GM18858 (cell line): ENCODE measurements around the gene RAB25.
A peak's percentile ranks its signal among the peaks of the same experiment; 100 is the strongest.
"Not testable (repeated sequence)": the region's sequence is repeated elsewhere in the genome, so short reads cannot be mapped to it uniquely, and the experiment has no call there.

ENCODE experiments used
- ATAC-seq: cut with Tn5 transposase; IDR thresholded peaks from one replicate; pipeline ENCODE4 v1.9.1; 2021; ENCODE audit not compliant: unreplicated experiment

The RAB25 gene

DNA sequence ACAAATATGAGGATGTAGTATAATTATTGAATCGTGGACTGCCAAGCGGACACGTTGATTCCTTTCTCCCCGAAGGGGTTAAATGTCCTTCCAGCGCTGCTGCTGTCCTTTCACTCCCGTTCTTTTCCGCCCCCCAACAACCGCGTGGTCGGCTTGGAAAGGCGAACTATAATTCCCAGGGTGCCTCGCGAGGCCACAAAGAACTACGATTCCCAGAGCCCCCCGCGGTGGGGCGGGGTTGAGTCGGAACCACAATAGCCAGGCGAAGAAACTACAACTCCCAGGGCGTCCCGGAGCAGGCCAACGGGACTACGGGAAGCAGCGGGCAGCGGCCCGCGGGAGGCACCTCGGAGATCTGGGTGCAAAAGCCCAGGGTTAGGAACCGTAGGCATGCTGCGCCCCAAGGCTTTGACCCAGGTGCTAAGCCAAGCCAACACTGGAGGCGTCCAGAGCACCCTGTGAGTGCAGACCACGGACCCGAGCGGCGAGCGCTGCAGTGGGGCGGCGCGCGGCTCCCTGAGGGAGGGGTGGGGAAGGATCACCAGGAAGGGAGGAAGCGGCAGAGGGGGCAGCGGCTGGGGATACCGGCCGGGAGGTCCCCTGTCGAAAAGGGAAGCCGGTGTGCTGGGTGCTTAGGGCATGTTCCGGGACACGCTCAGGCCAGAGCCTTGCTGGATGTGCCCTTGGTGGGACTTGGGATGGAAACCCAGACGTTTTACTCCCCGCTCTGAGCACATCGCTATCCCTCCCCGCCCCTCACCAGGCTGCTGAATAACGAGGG, 6.3 kb upstream of the RAB25 start, which contains the start of gene LAMTOR2:
Gene LAMTOR2, plus strand, starts transcription at position 283 of the 781 bp plus-strand sequence. Its CDS starts 108 bp downstream, at position 391.
- peak; percentile 68 for ATAC-seq

DNA sequence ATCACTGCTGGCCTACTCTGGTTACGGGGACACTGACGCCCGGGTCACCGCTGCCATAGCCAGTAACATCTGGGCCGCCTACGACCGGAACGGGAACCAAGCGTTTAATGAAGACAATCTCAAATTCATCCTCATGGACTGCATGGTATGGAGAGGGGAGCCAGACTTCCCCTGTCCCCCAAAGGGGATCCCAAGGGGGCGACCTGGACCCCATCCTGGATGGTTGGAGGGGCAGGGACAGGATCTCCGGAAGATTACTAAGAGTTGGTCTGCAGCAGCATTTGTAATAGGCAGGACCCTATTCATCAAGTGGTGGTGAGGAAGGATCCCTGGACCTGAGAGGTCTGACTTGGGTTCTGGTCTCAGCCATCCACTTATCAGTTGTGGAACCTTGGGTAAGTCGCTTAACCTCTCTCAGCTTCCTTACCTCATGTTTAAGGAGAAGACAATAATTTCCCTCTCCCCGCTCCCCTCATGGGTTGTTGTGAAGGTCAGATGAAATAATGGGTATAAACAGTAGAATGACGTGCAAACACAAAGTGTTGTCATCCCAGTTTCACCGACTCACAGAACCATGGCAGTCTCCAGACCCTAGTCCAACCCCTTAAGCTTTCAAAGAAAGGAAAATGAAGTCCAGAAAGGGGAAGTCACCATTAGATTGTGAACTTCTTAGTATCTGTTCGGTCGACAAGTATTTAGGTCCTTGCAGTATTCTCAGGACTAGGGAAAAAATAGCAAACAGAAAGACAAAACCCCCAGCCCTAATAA, 5.5 kb upstream of the RAB25 start:
- ATAC-seq = no peak

DNA sequence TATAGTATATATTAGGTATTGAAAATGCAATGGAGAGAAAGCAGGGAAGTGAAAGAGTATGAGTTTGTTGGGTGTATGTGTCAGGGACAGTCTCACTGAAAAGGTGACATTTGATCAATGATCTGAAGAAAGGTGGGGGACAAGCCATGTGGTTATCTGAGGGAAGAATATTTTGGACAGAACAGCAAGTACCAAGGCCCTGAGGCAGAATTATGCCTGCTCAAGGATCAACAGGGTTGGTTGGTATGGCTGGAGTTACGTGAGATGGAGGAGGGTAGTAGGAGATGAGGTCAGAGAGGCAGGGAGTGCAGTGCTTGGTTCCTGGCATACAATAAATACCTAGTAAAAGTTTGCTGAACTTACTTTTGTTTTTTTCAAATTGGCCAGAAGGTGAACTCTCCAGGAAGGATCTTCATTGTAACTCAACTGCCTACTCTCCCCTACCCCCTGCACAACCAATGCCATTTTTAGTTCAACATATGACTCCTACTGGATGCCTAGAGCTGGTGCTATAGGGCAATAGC, 4.6 kb upstream of the RAB25 start:
- ATAC-seq = no peak

GRCh38 chr1:156062189-156062588, 1.2 kb downstream of the RAB25 start:
- ATAC-seq = no peak

- no peak for ATAC-seq
These were observed 3.0 kb downstream of the RAB25 start for GRCh38 chr1:156063997-156064285.

GRCh38 chr1:156064615-156065014, 3.7 kb downstream of the RAB25 start:
- ATAC-seq = no peak

DNA sequence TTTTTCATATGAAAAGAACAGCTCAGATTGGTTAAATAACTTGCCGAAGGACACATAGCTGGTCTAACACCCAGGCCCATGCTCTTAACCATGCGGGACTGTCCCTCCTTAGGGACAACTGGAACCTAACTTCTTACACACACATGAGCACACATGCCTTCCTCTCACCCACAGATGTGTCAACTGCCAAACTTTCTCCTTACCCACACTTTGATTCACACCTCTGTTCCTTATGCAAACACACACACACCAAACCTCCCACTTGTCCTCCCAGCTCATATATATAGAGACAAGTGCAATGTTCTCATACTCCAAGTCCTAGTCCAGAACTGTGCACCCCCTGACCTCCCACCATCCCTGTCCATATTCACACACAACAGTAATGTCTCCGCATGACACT, 4.3 kb downstream of the RAB25 start:
- ATAC-seq = no peak

GRCh38 chr1:156065871-156066270, 4.9 kb downstream of the RAB25 start:
- no peak for ATAC-seq

GRCh38 chr1:156067262-156067661, 6.3 kb downstream of the RAB25 start:
- no peak for ATAC-seq

DNA sequence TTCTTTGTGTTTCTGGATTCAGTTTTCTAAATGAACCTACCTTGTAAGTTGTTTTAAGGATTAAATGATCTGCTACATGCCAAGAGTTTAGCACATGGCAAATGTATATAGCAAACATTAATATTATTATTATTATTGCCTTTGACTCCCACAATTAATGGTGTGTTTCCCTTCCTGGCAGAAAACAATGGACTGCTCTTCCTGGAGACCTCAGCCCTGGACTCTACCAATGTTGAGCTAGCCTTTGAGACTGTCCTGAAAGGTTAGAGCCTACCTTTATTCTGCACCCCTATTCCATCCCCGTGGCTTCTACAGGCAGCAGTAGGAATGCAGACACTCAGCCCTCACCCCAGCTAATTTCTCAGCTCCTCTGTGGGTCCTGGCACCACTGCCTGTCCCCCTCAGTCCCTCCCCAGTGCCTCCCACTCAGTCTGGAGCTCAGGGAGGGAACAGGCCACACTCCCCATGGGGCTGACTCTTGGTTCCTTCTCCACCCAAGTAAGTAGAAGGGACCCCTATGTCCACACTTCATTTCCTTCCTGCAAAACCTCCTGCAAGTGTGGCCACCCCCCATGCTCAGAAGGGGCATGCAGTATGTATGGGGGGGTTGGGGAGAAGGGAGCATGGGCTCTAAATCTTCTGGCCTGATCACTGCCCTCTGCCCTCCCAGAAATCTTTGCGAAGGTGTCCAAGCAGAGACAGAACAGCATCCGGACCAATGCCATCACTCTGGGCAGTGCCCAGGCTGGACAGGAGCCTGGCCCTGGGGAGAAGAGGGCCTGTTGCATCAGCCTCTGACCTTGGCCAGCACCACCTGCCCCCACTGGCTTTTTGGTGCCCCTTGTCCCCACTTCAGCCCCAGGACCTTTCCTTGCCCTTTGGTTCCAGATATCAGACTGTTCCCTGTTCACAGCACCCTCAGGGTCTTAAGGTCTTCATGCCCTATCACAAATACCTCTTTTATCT, 8.8 kb downstream of the RAB25 start:
- no peak for ATAC-seq

GRCh38 chr1:156070548-156070947, 9.6 kb downstream of the RAB25 start:
- no peak for ATAC-seq

DNA sequence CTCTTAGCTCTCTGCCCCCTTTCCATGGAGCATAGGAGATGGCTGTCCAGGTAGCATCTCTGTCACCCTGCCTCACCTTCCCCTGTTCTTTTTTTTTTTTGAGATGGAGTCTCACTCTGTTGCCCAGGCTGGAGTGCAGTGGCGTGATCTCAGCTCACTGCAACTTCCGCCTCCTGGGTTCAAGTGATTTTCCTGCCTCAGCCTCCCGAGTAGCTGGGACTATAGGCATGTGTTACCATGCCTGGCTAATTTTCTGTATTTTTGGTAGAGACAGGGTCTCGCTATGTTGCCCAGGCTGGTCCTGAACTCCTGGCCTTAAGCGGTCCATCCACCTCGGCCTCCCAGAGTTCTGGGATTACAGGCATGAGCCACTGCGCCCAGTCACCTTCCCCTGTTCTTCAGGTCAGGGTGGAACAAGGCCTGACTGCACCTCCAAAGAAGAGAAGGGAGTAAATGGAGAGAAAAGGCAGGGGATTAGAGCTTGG, 10.4 kb downstream of the RAB25 start:
- not testable (repeated sequence) for ATAC-seq

GRCh38 chr1:156072251-156072650, 11.3 kb downstream of the RAB25 start:
- no peak for ATAC-seq

DNA sequence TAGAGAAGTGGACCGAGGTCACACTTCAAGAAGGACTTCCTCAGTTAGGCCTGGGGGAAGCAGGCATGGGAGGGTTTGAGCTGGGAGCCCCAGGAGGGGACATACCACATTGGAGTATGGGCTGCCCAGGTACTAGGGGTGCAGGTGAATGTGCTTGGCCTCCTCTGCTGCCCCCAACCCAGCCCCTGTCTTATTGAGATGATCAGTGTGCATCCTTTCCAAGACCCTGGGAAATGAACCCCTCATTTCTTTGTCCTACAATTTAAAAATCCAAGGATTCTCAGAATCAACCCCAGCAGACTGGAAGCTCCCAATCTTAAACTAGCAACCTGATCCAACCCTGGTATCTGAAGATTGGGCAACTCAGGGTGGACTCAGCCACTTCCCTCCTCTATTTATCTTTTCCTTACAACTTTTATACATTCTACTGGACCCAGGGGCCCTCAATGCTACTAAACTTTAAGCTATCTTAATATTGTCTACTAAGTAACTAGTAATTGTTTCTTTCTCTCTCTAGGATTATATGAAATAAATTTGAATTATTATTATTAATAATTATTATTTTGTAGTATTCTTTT, 12.2 kb downstream of the RAB25 start:
- ATAC-seq = no peak

GRCh38 chr1:156073740-156074139, 12.8 kb downstream of the RAB25 start:
- no peak for ATAC-seq

GRCh38 chr1:156074661-156075060, 13.7 kb downstream of the RAB25 start:
- ATAC-seq = no peak

GRCh38 chr1:156075162-156075561, 14.2 kb downstream of the RAB25 start:
- no peak for ATAC-seq

DNA sequence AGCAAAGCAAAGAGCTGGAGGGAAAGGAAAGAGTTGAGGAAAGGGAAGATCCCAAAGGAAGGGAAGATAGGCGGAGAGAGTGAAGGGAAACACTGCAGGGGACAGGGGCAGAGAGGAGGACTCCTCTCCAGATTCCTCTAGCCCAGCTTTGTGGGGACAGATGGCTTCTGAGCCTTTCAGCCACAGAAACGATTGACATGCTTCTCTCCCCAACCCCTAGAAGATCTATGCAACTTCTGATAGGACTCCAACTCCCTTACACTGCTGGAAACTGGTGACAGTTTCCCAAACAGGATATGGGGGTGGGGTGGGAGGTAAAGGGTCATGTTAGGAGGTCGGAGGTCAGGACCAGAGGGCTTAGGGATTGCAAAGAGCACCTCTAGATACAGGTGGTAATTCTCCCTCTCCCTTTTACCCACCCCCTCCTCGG, 14.8 kb downstream of the RAB25 start:
- no peak for ATAC-seq

DNA sequence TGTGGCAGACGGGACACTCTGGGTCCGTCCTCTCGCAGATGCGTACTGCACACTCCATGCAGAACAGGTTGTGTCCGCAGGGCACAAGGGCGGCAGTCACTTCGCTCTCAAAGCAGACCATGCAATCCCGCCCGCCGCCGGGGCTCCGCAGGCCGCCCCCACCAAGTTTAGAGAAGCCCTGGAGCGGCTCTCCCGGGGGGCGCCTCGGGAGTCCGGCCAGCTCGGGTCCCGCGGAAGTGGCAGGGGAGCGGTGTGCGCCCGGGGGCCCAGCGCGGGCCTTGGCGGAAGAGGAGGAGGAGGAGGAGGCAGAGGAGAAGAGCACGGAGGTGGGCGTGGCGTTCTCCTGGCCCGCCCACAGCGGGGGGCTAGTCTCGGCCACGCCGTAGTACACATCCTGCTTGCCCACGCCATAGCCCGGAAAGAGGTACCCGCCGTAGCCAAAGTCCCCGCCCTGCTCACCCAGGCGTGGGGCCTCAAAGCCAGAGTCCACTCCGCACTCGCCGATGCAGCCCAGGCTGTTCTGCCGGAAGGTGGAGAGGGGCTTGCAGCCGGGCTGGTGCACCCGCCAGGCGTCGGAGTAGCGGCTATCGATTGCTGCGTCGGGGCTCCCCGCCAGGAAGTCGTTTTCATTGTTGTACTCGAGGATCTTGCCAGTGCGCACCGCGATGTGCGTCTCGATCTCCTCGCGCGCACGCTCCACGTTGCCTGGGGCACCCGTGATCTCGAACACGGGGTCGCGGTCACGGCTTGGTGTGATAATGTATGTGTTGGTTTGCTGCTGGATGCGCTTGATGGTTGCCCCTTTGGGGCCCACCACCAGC, 15.9 kb downstream of the RAB25 start:
- no peak for ATAC-seq

GRCh38 chr1:156077430-156077760, 16.4 kb downstream of the RAB25 start:
- no peak for ATAC-seq
